ENCODE measurements around the gene ILDR2.

DNA sequence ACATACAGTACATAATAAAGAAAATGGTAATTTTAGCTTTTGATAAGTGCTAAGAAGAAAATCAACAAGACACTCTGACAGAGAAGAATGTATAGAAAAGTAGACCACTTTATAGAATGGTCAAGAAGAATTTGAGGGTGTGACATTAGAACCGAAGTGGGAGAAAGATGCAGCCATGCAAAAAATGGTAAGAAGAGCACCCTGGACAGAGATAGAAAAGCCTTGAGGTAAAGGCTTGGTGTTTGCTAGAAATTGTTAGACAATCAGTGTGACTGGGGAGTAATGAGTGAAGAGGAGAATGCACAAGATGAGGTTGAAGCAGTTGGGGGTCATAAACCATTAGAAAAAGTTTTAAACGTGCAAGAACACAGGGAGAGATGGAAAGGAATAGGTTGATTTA is 37.2 kb upstream of the ILDR2 start:
- TF ChIP-seq POLR2A (IDR thresholded peaks at IDR 0.05; ENCODE audit: low read depth) (no peak), POLR2AphosphoS5 (IDR thresholded peaks at IDR 0.05) (no peak), EP300 (IDR thresholded peaks at IDR 0.05) (no peak)
- TF ChIP-seq, protein P1, sequence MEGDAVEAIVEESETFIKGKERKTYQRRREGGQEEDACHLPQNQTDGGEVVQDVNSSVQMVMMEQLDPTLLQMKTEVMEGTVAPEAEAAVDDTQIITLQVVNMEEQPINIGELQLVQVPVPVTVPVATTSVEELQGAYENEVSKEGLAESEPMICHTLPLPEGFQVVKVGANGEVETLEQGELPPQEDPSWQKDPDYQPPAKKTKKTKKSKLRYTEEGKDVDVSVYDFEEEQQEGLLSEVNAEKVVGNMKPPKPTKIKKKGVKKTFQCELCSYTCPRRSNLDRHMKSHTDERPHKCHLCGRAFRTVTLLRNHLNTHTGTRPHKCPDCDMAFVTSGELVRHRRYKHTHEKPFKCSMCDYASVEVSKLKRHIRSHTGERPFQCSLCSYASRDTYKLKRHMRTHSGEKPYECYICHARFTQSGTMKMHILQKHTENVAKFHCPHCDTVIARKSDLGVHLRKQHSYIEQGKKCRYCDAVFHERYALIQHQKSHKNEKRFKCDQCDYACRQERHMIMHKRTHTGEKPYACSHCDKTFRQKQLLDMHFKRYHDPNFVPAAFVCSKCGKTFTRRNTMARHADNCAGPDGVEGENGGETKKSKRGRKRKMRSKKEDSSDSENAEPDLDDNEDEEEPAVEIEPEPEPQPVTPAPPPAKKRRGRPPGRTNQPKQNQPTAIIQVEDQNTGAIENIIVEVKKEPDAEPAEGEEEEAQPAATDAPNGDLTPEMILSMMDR (IDR thresholded peaks at IDR 0.05): no peak

All from esophagus muscularis mucosa (tissue), 4 donors.